ENCODE measurements around the gene DGKH. TPM values are rescaled to one million over a fixed set of nuclear protein-coding genes. Genes with fewer than 3 reads are reported as not detected.

DGKH gene
- total and polyA plus RNA-seq, 8 donors, result 0.61 to 41.5 (median 11.7) TPM

DNA sequence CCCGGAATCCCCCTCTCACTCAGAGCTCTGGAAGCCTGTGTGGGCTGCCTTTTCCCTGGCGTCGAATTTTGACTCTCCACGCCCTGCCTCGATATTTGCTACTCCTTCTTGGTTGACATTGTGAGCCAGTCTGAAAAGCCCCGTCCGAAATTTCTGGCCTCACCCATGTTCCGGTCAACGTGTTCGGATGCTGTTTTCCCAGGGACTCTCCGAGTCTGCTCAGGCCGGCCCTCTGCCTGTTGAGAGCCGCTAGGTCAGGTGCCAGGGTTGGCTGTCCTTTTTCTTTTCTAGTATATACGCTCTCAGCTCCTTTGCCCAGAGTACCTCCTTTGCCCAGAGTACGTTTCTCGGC is 6.8 kb upstream of the DGKH start:
- Histone ChIP-seq H3K27me3 (no peaks in the 10 kb centered on the region), H3K4me1 (peaks cover 16 to 27% (median 21%) of the 10 kb centered on the region in 4 donors), H3K4me3 (peak overlapping the region; percentile 83 to 87 (median 86)), H3K27ac (peak overlapping the region in 4 of 5 donors; percentile 76 to 97 (median 88)), H3K36me3 (no peaks in the 10 kb centered on the region), H3K9me3 (no peaks in the 10 kb centered on the region)
- intact Hi-C loops (cut with DNase I; ENCODE audit: low total_unique reads), result no loop called here
- DNase-seq, result peak; percentile 50 to 84
- TF ChIP-seq POLR2AphosphoS5 (IDR thresholded peaks at IDR 0.05), result no peak
- TF ChIP-seq, protein P1, sequence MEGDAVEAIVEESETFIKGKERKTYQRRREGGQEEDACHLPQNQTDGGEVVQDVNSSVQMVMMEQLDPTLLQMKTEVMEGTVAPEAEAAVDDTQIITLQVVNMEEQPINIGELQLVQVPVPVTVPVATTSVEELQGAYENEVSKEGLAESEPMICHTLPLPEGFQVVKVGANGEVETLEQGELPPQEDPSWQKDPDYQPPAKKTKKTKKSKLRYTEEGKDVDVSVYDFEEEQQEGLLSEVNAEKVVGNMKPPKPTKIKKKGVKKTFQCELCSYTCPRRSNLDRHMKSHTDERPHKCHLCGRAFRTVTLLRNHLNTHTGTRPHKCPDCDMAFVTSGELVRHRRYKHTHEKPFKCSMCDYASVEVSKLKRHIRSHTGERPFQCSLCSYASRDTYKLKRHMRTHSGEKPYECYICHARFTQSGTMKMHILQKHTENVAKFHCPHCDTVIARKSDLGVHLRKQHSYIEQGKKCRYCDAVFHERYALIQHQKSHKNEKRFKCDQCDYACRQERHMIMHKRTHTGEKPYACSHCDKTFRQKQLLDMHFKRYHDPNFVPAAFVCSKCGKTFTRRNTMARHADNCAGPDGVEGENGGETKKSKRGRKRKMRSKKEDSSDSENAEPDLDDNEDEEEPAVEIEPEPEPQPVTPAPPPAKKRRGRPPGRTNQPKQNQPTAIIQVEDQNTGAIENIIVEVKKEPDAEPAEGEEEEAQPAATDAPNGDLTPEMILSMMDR (IDR thresholded peaks at IDR 0.05), result peak in 5 of 7 experiments; percentile 14 to 55 (median 29)
- WGBS, 5 donors, result 5 to 8% (median 6%) methylated on average over 16 of the region's 16 CpGs

DNA sequence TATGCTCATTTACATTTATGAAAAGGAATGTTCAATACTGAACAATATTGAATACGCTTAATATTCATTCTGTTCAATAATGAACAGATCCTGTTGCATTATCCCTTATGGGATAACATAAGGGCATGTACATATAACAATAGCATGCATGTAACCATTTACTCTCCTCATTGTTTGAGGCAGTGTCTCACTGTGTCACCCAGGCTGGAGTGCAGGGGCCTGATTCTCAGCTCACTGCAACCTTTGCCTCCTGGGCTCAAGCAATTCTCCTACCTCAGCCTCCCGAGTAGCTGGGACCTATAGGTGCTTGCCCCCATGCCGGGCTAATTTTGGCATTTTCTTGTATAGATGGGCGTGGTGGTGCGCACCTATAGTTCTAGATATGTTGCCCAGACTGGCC is 4.8 kb upstream of the DGKH start:
- H3K27ac ChIP-seq, result no peak overlapping the region
- intact Hi-C loops (cut with DNase I; ENCODE audit: low total_unique reads), result no loop called here
- WGBS, 5 donors, result 91 to 98% (median 98%) methylated on average over 5 of the region's 5 CpGs
- H3K27me3 ChIP-seq, result no peaks in the 10 kb centered on the region
- H3K4me3 ChIP-seq, result no peak overlapping the region
- no peak for TF ChIP-seq POLR2AphosphoS5 (IDR thresholded peaks at IDR 0.05)
- no peak for TF ChIP-seq POLR2A (IDR thresholded peaks at IDR 0.05)
- TF ChIP-seq, protein P1 (IDR thresholded peaks at IDR 0.05), result no peak
- TF ChIP-seq EP300 (IDR thresholded peaks at IDR 0.05), result no peak
- H3K4me1 ChIP-seq, result peaks cover 16 to 44% (median 36%) of the 10 kb centered on the region in 4 donors
- DNase-seq, result no peak
- no peaks in the 10 kb centered on the region for H3K36me3 ChIP-seq
- no peaks in the 10 kb centered on the region for H3K9me3 ChIP-seq

DNA sequence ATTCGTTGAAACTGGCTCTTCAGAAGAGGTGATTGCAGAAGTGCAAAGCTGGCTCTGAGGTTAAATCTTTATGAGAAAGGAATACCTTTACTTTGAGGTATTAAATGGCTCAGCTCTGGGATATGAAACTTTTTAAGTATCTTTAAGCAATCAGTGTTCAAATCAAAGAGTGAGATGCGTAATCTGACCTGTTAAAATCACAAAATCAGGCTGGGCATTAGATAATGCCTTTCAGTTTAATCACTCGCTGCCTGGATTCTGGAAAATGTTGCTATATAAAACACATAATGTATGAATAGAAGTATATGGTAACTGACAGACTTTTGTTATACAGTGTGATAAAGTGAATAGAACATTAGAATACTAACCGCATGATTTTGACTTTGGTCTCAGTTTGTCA is 2.0 kb upstream of the DGKH start:
- Histone ChIP-seq H3K9me3 (no peaks in the 10 kb centered on the region), H3K36me3 (no peaks in the 10 kb centered on the region), H3K27ac (no peak overlapping the region), H3K27me3 (no peaks in the 10 kb centered on the region), H3K4me1 (peaks cover 12 to 43% (median 32%) of the 10 kb centered on the region in 4 donors), H3K4me3 (no peak overlapping the region)
- TF ChIP-seq, protein P1 (IDR thresholded peaks at IDR 0.05), result no peak
- no peak for TF ChIP-seq EP300 (IDR thresholded peaks at IDR 0.05)
- intact Hi-C loops (cut with DNase I; ENCODE audit: low total_unique reads), result no loop called here
- 91 to 98% (median 97%) methylated on average over 4 of the region's 4 CpGs for WGBS, 5 donors
- no peak for DNase-seq

DNA sequence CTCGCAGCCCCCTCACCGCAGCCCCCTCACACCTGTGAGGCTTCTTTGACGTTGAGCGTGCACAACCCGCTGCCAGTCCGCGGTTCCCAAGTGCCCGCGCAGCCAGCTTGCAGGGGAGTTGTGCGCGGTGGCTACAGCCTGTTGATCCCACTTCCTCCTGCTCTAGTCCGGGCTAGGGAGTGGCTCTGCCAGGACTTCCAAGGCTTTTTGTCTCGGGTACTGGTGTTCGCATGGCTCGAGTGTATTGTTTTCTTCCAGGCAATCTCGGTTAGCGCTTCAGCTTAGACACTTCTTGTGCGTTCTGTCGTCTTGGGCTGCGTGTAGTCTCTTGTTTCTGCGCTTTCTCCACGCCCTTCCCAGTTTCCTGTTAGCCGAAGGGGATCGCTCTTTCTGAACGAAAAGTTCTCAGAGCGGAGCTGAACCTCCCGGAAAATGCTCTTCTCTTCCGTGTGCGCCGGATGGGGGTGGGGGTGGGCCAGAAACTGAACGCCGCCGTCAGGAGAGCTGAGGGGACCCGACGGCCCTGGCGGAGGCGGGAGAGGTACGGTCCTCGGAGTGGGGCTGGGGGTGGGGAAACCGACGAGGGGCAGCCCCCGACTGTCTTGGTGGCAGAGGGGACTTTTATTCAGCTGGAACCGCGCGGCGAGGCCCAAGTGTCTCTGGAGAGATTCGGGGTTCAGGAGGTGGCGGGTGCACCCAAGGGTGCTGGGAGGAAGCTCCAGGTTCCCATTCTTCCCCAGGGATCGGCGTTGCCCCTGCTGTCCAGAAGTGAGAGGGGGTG is 697 bp upstream of the DGKH start:
- Histone ChIP-seq H3K9me3 (no peaks in the 10 kb centered on the region), H3K4me3 (peak overlapping the region; percentile 92 to 97 (median 94)), H3K36me3 (no peaks in the 10 kb centered on the region), H3K27ac (peak overlapping the region; percentile 87 to 97 (median 91)), H3K27me3 (no peaks in the 10 kb centered on the region), H3K4me1 (peaks cover 5 to 31% (median 24%) of the 10 kb centered on the region in 4 donors)
- intact Hi-C loops (cut with DNase I; ENCODE audit: low total_unique reads), result no loop called here
- WGBS, 5 donors, result 0 to 2% (median 1%) methylated on average over 37 to 50 of the region's 50 CpGs
- TF ChIP-seq POLR2AphosphoS5 (IDR thresholded peaks at IDR 0.05) (peak in 2 of 3 donors; percentile 32 to 53), POLR2A (IDR thresholded peaks at IDR 0.05) (no peak)
- peak; percentile 57 to 80 for DNase-seq
